H9 (cell line): ENCODE results near the gene GABBR2. TPM values are rescaled to one million over a fixed set of nuclear protein-coding genes. Genes with fewer than 3 reads are reported as not detected.

Source experiments
- DNase-seq: peaks from one replicate; pipeline ENCODE4 v3.0.0-alpha.2; 2017
- H2AFZ ChIP-seq: one replicate; pipeline ENCODE4 v1.6.1; 2013; ENCODE audit warnings: mild to moderate bottlenecking, low read length, control low read depth, moderate library complexity
- H2AK5ac ChIP-seq: 2 replicates; pipeline ENCODE4 v1.6.1; 2013; ENCODE audit warnings: low read length, control low read depth, mixed read lengths; ENCODE audit not compliant: insufficient read length
- H2BK120ac ChIP-seq: one replicate; pipeline ENCODE4 v1.6.1; 2013; ENCODE audit warnings: low read depth, mild to moderate bottlenecking, low read length, control low read depth, inconsistent platforms; ENCODE audit not compliant: poor library complexity, severe bottlenecking
- H2BK12ac ChIP-seq: 2 replicates; pipeline ENCODE4 v1.6.1; 2013; ENCODE audit warnings: low read length, control low read depth, mixed read lengths, low read depth; ENCODE audit not compliant: insufficient read length
- H2BK15ac ChIP-seq: 2 replicates; pipeline ENCODE4 v1.6.1; 2013; ENCODE audit warnings: low read depth, low read length, control low read depth
- H2BK20ac ChIP-seq: one replicate; pipeline ENCODE4 v1.6.1; 2013; ENCODE audit warnings: low read depth, mild to moderate bottlenecking, low read length, control low read depth, inconsistent platforms; ENCODE audit not compliant: poor library complexity, severe bottlenecking
- H2BK5ac ChIP-seq: 2 replicates; pipeline ENCODE4 v1.6.1; 2013; ENCODE audit warnings: low read length, control low read depth, mixed read lengths; ENCODE audit not compliant: insufficient read length
- H3K14ac ChIP-seq: 2 replicates; pipeline ENCODE4 v1.6.1; 2013; ENCODE audit warnings: low read length, control low read depth; ENCODE audit not compliant: insufficient read depth
- H3K18ac ChIP-seq: 2 replicates; pipeline ENCODE4 v1.6.1; 2013; ENCODE audit warnings: low read depth, mild to moderate bottlenecking, mixed read lengths, low read length, control low read depth; ENCODE audit not compliant: insufficient read length
- H3K23ac ChIP-seq: 2 replicates; pipeline ENCODE4 v1.6.1; 2013; ENCODE audit warnings: low read length, control low read depth, mixed read lengths, low read depth; ENCODE audit not compliant: insufficient read length
- H3K23me2 ChIP-seq: 2 replicates; pipeline ENCODE4 v1.6.1; 2013; ENCODE audit warnings: low read depth, mild to moderate bottlenecking, mixed read lengths, low read length, control low read depth; ENCODE audit not compliant: insufficient read length, poor library complexity, severe bottlenecking
- H3K27ac ChIP-seq: 2 replicates; pipeline ENCODE4 v1.5.1; 2013; ENCODE audit warnings: low read length, control low read depth, mixed read lengths, low read depth; ENCODE audit not compliant: insufficient read length
- H3K27me3 ChIP-seq: 2 replicates; pipeline ENCODE4 v1.6.1; 2013; ENCODE audit warnings: low read length, control low read depth, inconsistent platforms; ENCODE audit not compliant: insufficient read depth
- H3K4ac ChIP-seq: 2 replicates; pipeline ENCODE4 v1.6.1; 2013; ENCODE audit warnings: low read depth, mild to moderate bottlenecking, control low read depth, inconsistent platforms, low read length, moderate library complexity
- H3K4me1 ChIP-seq: 2 replicates; pipeline ENCODE4 v1.6.1; 2013; ENCODE audit warnings: low read length, control low read depth, inconsistent platforms; ENCODE audit not compliant: insufficient read depth
- H3K4me2 ChIP-seq: 2 replicates; pipeline ENCODE4 v1.6.1; 2013; ENCODE audit warnings: low read length, control low read depth, mixed read lengths; ENCODE audit not compliant: insufficient read length, insufficient read depth
- H3K56ac ChIP-seq: 2 replicates; pipeline ENCODE4 v1.6.1; 2013; ENCODE audit warnings: low read depth, mild to moderate bottlenecking, mixed read lengths, low read length, control low read depth; ENCODE audit not compliant: insufficient read length
- H3K79me1 ChIP-seq: 2 replicates; pipeline ENCODE4 v1.6.1; 2013; ENCODE audit warnings: low read depth, mild to moderate bottlenecking, moderate library complexity, low read length, control low read depth, inconsistent platforms; ENCODE audit not compliant: insufficient read depth, poor library complexity, severe bottlenecking
- H3K79me2 ChIP-seq: 2 replicates; pipeline ENCODE4 v1.6.1; 2013; ENCODE audit warnings: low read length, control low read depth, inconsistent platforms; ENCODE audit not compliant: insufficient read depth
- H3K9ac ChIP-seq: 2 replicates; pipeline ENCODE4 v1.6.1; 2013; ENCODE audit warnings: low read length, control low read depth, mixed read lengths; ENCODE audit not compliant: insufficient read length; ENCODE audit errors: extremely low read depth
- H3K9me3 ChIP-seq: one replicate; pipeline ENCODE4 v1.6.1; 2013; ENCODE audit warnings: low read depth, low read length, inconsistent platforms; ENCODE audit not compliant: control insufficient read depth
- H3T11ph ChIP-seq: one replicate; pipeline ENCODE4 v1.6.1; 2013; ENCODE audit warnings: mild to moderate bottlenecking, low read length, control low read depth, inconsistent platforms
- H4K20me1 ChIP-seq: one replicate; pipeline ENCODE4 v1.6.1; 2013; ENCODE audit not compliant: control insufficient read depth, insufficient read length, insufficient read depth
- H4K5ac ChIP-seq: 2 replicates; pipeline ENCODE4 v1.6.1; 2013; ENCODE audit warnings: low read depth, mild to moderate bottlenecking, mixed read lengths, low read length, control low read depth; ENCODE audit not compliant: insufficient read length
- H4K8ac ChIP-seq: replicated peaks from 2 replicates; pipeline ENCODE4 v1.6.1; 2013; ENCODE audit warnings: low read length, control low read depth, mixed read lengths, low read depth; ENCODE audit not compliant: insufficient read length
- H4K91ac ChIP-seq: 2 replicates; pipeline ENCODE4 v1.6.1; 2013; ENCODE audit warnings: low read depth, mild to moderate bottlenecking, moderate library complexity, mixed read lengths, low read length, control low read depth; ENCODE audit not compliant: insufficient read length
- H3K27ac Mint-ChIP-seq, 3 experiments: 2 replicates in 2 of 3; 3 replicates in 1 of 3; pipeline ENCODE4 v1.8.0; 2020 to 2021; ENCODE audit warnings: mixed read lengths in 3 of 3, mild to moderate bottlenecking in 1 of 3, moderate library complexity in 1 of 3
- H3K27me3 Mint-ChIP-seq: 2 replicates; pipeline ENCODE4 v1.8.0; 2021; ENCODE audit warnings: low read depth, mild to moderate bottlenecking, moderate library complexity, mixed read lengths
- H3K36me3 Mint-ChIP-seq, 3 experiments: 2 replicates in 2 of 3; 3 replicates in 1 of 3; pipeline ENCODE4 v1.8.0; 2020 to 2021; ENCODE audit warnings: low read depth in 3 of 3, mixed read lengths in 3 of 3; ENCODE audit not compliant: insufficient read depth in 1 of 3
- H3K4me1 Mint-ChIP-seq, 2 experiments: 2 replicates each; pipeline ENCODE4 v1.8.0; 2020; ENCODE audit warnings: mixed read lengths in 2 of 2
- H3K4me3 Mint-ChIP-seq, 2 experiments: 2 replicates in 1 of 2; 3 replicates in 1 of 2; pipeline ENCODE4 v1.8.0; 2020 to 2021; ENCODE audit warnings: mild to moderate bottlenecking in 2 of 2, mixed read lengths in 2 of 2, moderate library complexity in 1 of 2
- H3K9me3 Mint-ChIP-seq, 2 experiments: 2 replicates in 1 of 2; 3 replicates in 1 of 2; pipeline ENCODE4 v1.8.0; 2020; ENCODE audit warnings: mild to moderate bottlenecking in 2 of 2, mixed read lengths in 2 of 2, moderate library complexity in 1 of 2
- WGBS: extraction: QIAGEN DNeasy Blood & Tissue Kit; methylation state at CpG from one replicate; pipeline ENCODE4 v1.1.7; 2013; ENCODE audit warnings: missing lambda C conversion rate, low lambda C conversion rate, mixed read lengths; ENCODE audit not compliant: insufficient read length; ENCODE audit errors: extremely low coverage; 5-methylcytosine and 5-hydroxymethylcytosine counted together
- total RNA-seq: library from RNA; stranded (reverse); gene quantifications from 2 replicates; pipeline ENCODE4 v1.2.1, GENCODE V29; 2021
- TF ChIP-seq, protein P1 (sequence below): fragments of 200-600 bp; sonication (generic); conservative IDR thresholded peaks from 3 replicates; pipeline ENCODE4 v1.8.0; 2021; ENCODE audit warnings: antibody characterized with exemption, mild to moderate bottlenecking

Gene GABBR2
- total RNA-seq, 1 experiment from 2014 or later = 0.66 TPM

- Histone ChIP-seq H3K14ac (no peak overlapping the region), H3K27ac (no peak overlapping the region), H3T11ph (no peak overlapping the region), H4K8ac (no peak overlapping the region), H3K4me1 (peaks cover 18% of the 10 kb centered on the region), H4K5ac (no peak overlapping the region), H2BK15ac (no peak overlapping the region), H2AFZ (no peak overlapping the region), H4K20me1 (no peaks in the 10 kb centered on the region), H3K79me1 (no peaks in the 10 kb centered on the region), H3K23ac (no peak overlapping the region), H3K9ac (no peak overlapping the region), H3K79me2 (no peaks in the 10 kb centered on the region), H2BK120ac (no peak overlapping the region), H3K4me2 (no peak overlapping the region), H2AK5ac (no peak overlapping the region), H3K27me3 (no peaks in the 10 kb centered on the region; the same call in 1 of the 2 replicates), H2BK12ac (no peak overlapping the region), H3K9me3 (peaks cover 8% of the 10 kb centered on the region), H3K23me2 (no peaks in the 10 kb centered on the region), H2BK20ac (no peak overlapping the region), H3K18ac (no peak overlapping the region), H4K91ac (no peak overlapping the region), H2BK5ac (no peak overlapping the region), H3K4ac (no peak overlapping the region), H3K56ac (no peak overlapping the region)
- TF ChIP-seq, protein P1, sequence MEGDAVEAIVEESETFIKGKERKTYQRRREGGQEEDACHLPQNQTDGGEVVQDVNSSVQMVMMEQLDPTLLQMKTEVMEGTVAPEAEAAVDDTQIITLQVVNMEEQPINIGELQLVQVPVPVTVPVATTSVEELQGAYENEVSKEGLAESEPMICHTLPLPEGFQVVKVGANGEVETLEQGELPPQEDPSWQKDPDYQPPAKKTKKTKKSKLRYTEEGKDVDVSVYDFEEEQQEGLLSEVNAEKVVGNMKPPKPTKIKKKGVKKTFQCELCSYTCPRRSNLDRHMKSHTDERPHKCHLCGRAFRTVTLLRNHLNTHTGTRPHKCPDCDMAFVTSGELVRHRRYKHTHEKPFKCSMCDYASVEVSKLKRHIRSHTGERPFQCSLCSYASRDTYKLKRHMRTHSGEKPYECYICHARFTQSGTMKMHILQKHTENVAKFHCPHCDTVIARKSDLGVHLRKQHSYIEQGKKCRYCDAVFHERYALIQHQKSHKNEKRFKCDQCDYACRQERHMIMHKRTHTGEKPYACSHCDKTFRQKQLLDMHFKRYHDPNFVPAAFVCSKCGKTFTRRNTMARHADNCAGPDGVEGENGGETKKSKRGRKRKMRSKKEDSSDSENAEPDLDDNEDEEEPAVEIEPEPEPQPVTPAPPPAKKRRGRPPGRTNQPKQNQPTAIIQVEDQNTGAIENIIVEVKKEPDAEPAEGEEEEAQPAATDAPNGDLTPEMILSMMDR = no peak
- Mint-ChIP-seq H3K27ac (no peak overlapping the region), H3K9me3 (peaks cover 20 to 28% of the 10 kb centered on the region in 2 experiments), H3K36me3 (peaks cover 0 to 25% (median 10%) of the 10 kb centered on the region in 3 experiments), H3K4me3 (no peak overlapping the region), H3K27me3 (peaks cover 42% of the 10 kb centered on the region), H3K4me1 (peaks cover 31 to 33% of the 10 kb centered on the region in 2 experiments)
- no CpG with 5 or more reads among the region's 6 CpGs for WGBS
- peak; percentile 15 for DNase-seq
These were observed 202.2 kb downstream of the GABBR2 start for GRCh38 chr9:98506422-98507054.
